Right lobe of liver (tissue), 6 donors: ENCODE measurements around the gene BHLHE23. TPM values are rescaled to one million over a fixed set of nuclear protein-coding genes. Genes with fewer than 3 reads are reported as not detected.

Experiments
- ATAC-seq, 4 donors: fragments of 200-7000 bp; cut with Tn5 transposase; one replicate each; pipeline ENCODE4 v1.9.1; 2020; ENCODE audit warnings: mild to moderate bottlenecking in 4 of 4, moderate library complexity in 4 of 4
- DNase-seq, 3 donors: peaks; one replicate each; pipeline ENCODE4 v3.0.0-alpha.2; 2020
- H3K27ac ChIP-seq, 3 donors: fragments of 200-600 bp; one replicate each; pipeline ENCODE4 v1.8.0; 2022
- H3K27me3 ChIP-seq, 2 donors: fragments of 200-600 bp; one replicate each; pipeline ENCODE4 v1.8.0; 2022
- H3K36me3 ChIP-seq, 4 donors: fragments of 200-600 bp; sonication (generic) in 1 of 4; one replicate each; pipeline versions ENCODE4 v1.5.1 to v1.8.0; 2017 to 2022; ENCODE audit warnings: control low read depth in 1 of 4
- H3K4me1 ChIP-seq, 4 donors: fragments of 200-600 bp; sonication (generic) in 1 of 4; one replicate each; pipeline versions ENCODE4 v1.5.1 to v1.8.0; 2017 to 2022; ENCODE audit warnings: control low read depth in 1 of 4
- H3K4me3 ChIP-seq, 3 donors: fragments of 200-600 bp; one replicate each; pipeline ENCODE4 v1.8.0; 2022
- H3K9me3 ChIP-seq, 4 donors: fragments of 200-600 bp; sonication (generic) in 1 of 4; one replicate each; pipeline versions ENCODE4 v1.5.1 to v1.8.0; 2017 to 2022; ENCODE audit warnings: control low read depth in 1 of 4
- CTCF ChIP-seq, 4 donors: fragments of 200-600 bp in 3 of 4; fragments of 450-650 bp in 1 of 4; IDR thresholded peaks; one replicate each; pipeline versions ENCODE4 v1.5.1 to v1.8.0; 2016 to 2022; ENCODE audit warnings: antibody characterized with exemption in 4 of 4, mild to moderate bottlenecking in 2 of 4
- POLR2A ChIP-seq: fragments of 450-650 bp; IDR thresholded peaks from one replicate; pipeline ENCODE4 v1.6.1; 2017; ENCODE audit warnings: antibody characterized with exemption, mild to moderate bottlenecking
- WGBS: methylation state at CpG from one replicate; pipeline ENCODE4 v1.1.6; 2018; ENCODE audit warnings: low coverage, low lambda C conversion rate; ENCODE audit not compliant: insufficient coverage; ENCODE audit errors: missing lambda C conversion rate; 5-methylcytosine and 5-hydroxymethylcytosine counted together
- intact Hi-C, 2 donors: fragments of 100-400 bp; cut with DNase I; formaldehyde crosslinking; loops; one replicate each; pipeline versions ENCODE4 v1.11.2 to v1.14.1; 2022
- total RNA-seq, 6 experiments: library from RNA; depleted of rRNA in 2 of 6; stranded (reverse); fragments of >200 nt in 2 of 6; fragmentation: NEBNext Ultra II Directional in 3 of 6; extraction: Animal tissue kit (Norgen Biotek cat#: 25700) in 3 of 6; gene quantifications; one replicate each; pipeline versions ENCODE4 v1.1.0 to v1.2.4, GENCODE V29; 2016 to 2023
- donor health status: DM: no; HTN: yes; CAD: no.
- donor health status: DM: no; HTN: no; CAD: no.
- donor health status: DM: no; HTN: no; CAD: no.
- donor health status: DM: no; HTN: yes; CAD: no.
- donor health status: DM: no; HTN: yes; CAD: no.

Gene BHLHE23
- total RNA-seq, 6 experiments from 2014 or later: not detected

GRCh38 chr20:62956387-62957135, 50.2 kb downstream of the BHLHE23 start:
- TF ChIP-seq POLR2A (no peak), CTCF (IDR thresholded peaks at IDR 0.05) (no peak)

More at GRCh38 chr20:62956387-62957135, 50.2 kb downstream of the BHLHE23 start:
- no peaks in the 10 kb centered on the region for H3K27me3 ChIP-seq
- DNase-seq: peak in 1 of 3 donors; percentile 57
- intact Hi-C loops: no loop called here
- peaks cover 0 to 24% (median 10%) of the 10 kb centered on the region in 4 donors for H3K36me3 ChIP-seq
- no peak for ATAC-seq
- H3K4me3 ChIP-seq: peak overlapping the region; percentile 16 to 52 (median 29)
- peaks cover 0 to 32% (median 10%) of the 10 kb centered on the region in 4 donors for H3K4me1 ChIP-seq
- H3K9me3 ChIP-seq: no peaks in the 10 kb centered on the region
- 63% methylated on average over 4 of the region's 25 CpGs for WGBS
- H3K27ac ChIP-seq: peak overlapping the region; percentile 10 to 96 (median 88)

Other genes starting within 250 kb of the BHLHE23 start
- gene MRGBP, start 210.5 kb downstream of the BHLHE23 start, total RNA-seq: 1 to 10 TPM; 3.3 to 8.0 (median 5.3) TPM
- 10 to 100 TPM; 40.7 to 48.1 (median 47.0) TPM for gene OGFR, start 202.1 kb downstream of the BHLHE23 start, total RNA-seq
- 1 to 10 TPM; 1.5 to 7.6 (median 3.5) TPM for gene COL9A3, start 189.9 kb downstream of the BHLHE23 start, total RNA-seq
- gene TCFL5, start 145.1 kb downstream of the BHLHE23 start, total RNA-seq: 1 to 10 TPM; 2.9 to 5.1 (median 3.9) TPM
- 10 to 100 TPM; 18.3 to 28.1 (median 21.1) TPM for gene DIDO1, start 80.5 kb downstream of the BHLHE23 start, total RNA-seq
- gene GID8, start 68.8 kb downstream of the BHLHE23 start, total RNA-seq: 10 to 100 TPM; 12.6 to 18.9 (median 15.1) TPM
- gene SLC17A9, start 54.3 kb downstream of the BHLHE23 start, total RNA-seq: 10 to 100 TPM; 29.8 to 99.4 (median 54.1) TPM
- gene YTHDF1, start 209.2 kb upstream of the BHLHE23 start, total RNA-seq: 10 to 100 TPM; 16.4 to 23.6 (median 21.1) TPM
- gene BIRC7, start 228.9 kb upstream of the BHLHE23 start, total RNA-seq: not detected
- gene NKAIN4, start 247.5 kb upstream of the BHLHE23 start, total RNA-seq: not detected